Measurements from ENCODE around the gene SP110.

- no peak for TF ChIP-seq CTCF (IDR thresholded peaks at IDR 0.05)
- no peak for TF ChIP-seq POLR2A (IDR thresholded peaks at IDR 0.05)
These were observed 37.0 kb upstream of the SP110 start for GRCh38 chr2:230256733-230257332.

Data from Peyer's patch (tissue), 4 donors.